ENCODE results near the gene BRSK1.
A peak's percentile ranks its signal among the peaks of the same experiment; 100 is the strongest.

BRSK1 gene

GRCh38 chr19:55253842-55254624 is 29.8 kb upstream of the BRSK1 start:
- DNase-seq (ENCODE audit: low read depth): no peak

GRCh38 chr19:55254625-55254977 is 29.2 kb upstream of the BRSK1 start:
- no peak for DNase-seq (ENCODE audit: low read depth)

- peak; percentile 51 for DNase-seq (ENCODE audit: low read depth)
These were observed 28.0 kb upstream of the BRSK1 start for GRCh38 chr19:55255618-55256423.

GRCh38 chr19:55256562-55257460 is 27.0 kb upstream of the BRSK1 start:
- DNase-seq (ENCODE audit: low read depth): no peak

GRCh38 chr19:55257461-55258420 is 26.1 kb upstream of the BRSK1 start:
- no peak for DNase-seq (ENCODE audit: low read depth)

- DNase-seq (ENCODE audit: low read depth): no peak
These were observed 25.3 kb upstream of the BRSK1 start for GRCh38 chr19:55258476-55258827.

- peak; percentile 99 for DNase-seq (ENCODE audit: low read depth)
These were observed 24.8 kb upstream of the BRSK1 start, which contains the start of gene PPP6R1 for GRCh38 chr19:55258828-55259539. TSS of gene PPP6R1 (minus strand) at chr19:55259017. CDS start at chr19:55247103, 11,914 bp downstream.

GRCh38 chr19:55259540-55260210 is 24.1 kb upstream of the BRSK1 start:
- no peak for DNase-seq (ENCODE audit: low read depth)

- DNase-seq (ENCODE audit: low read depth): no peak
These were observed 22.1 kb upstream of the BRSK1 start for GRCh38 chr19:55261671-55262126.

GRCh38 chr19:55262359-55262758 is 21.4 kb upstream of the BRSK1 start:
- DNase-seq (ENCODE audit: low read depth): no peak

GRCh38 chr19:55264531-55264930 is 19.3 kb upstream of the BRSK1 start:
- no peak for DNase-seq (ENCODE audit: low read depth)

- DNase-seq (ENCODE audit: low read depth): no peak
These were observed 18.6 kb upstream of the BRSK1 start for GRCh38 chr19:55265173-55265572.

GRCh38 chr19:55265723-55266386 is 17.9 kb upstream of the BRSK1 start:
- no peak for DNase-seq (ENCODE audit: low read depth)

GRCh38 chr19:55266404-55266803 is 17.4 kb upstream of the BRSK1 start:
- no peak for DNase-seq (ENCODE audit: low read depth)

GRCh38 chr19:55266840-55267239 is 17.0 kb upstream of the BRSK1 start:
- DNase-seq (ENCODE audit: low read depth): no peak

- no peak for DNase-seq (ENCODE audit: low read depth)
These were observed 14.5 kb upstream of the BRSK1 start for GRCh38 chr19:55269299-55269698.

GRCh38 chr19:55270172-55270942 is 13.4 kb upstream of the BRSK1 start:
- no peak for DNase-seq (ENCODE audit: low read depth)

- no peak for DNase-seq (ENCODE audit: low read depth)
These were observed 11.7 kb upstream of the BRSK1 start for GRCh38 chr19:55272142-55272541.

Measured in stromal cell of bone marrow (primary cell).